Left ventricle myocardium inferior (tissue), 1 donor: ENCODE data around the gene YPEL1. TPM values are rescaled to one million over a fixed set of nuclear protein-coding genes. Genes with fewer than 3 reads are reported as not detected.

Experiments
- DNase-seq: peaks from one replicate; pipeline ENCODE4 v3.0.0-alpha.2; 2020
- H3K27ac ChIP-seq: fragments of 200-600 bp; replicated peaks from 2 replicates; pipeline ENCODE4 v1.8.0; 2021
- H3K27me3 ChIP-seq: fragments of 200-600 bp; 2 replicates; pipeline ENCODE4 v1.8.0; 2021; ENCODE audit warnings: low read depth
- H3K36me3 ChIP-seq: fragments of 200-600 bp; 2 replicates; pipeline ENCODE4 v1.8.0; 2021
- H3K4me1 ChIP-seq: fragments of 200-600 bp; 2 replicates; pipeline ENCODE4 v1.8.0; 2021
- H3K4me3 ChIP-seq: fragments of 200-600 bp; 2 replicates; pipeline ENCODE4 v1.8.0; 2021; ENCODE audit warnings: mild to moderate bottlenecking, moderate library complexity
- H3K9me3 ChIP-seq: fragments of 200-600 bp; replicated peaks from 2 replicates; pipeline ENCODE4 v1.8.0; 2021
- intact Hi-C: fragments of 100-400 bp; cut with micrococcal nuclease; formaldehyde crosslinking; loops from one replicate; pipeline ENCODE4 v1.11.0; 2022
- total RNA-seq: library from RNA; stranded (reverse); fragmentation: NEBNext Ultra II Directional; extraction: Animal tissue kit (Norgen Biotek cat#: 25700); gene quantifications from one replicate; pipeline ENCODE4 v1.2.1, GENCODE V29; 2021
- TF ChIP-seq, protein P1 (sequence below): fragments of 200-600 bp; IDR thresholded peaks from 2 replicates; pipeline ENCODE4 v1.8.0; 2021; ENCODE audit warnings: antibody characterized with exemption, mild to moderate bottlenecking, borderline replicate concordance
- donor health status: DM: no; HTN: yes; CAD: no; lungs with severe emphysema.

Gene YPEL1
- total RNA-seq, 1 donor from 2014 or later = 8.3 TPM

DNA sequence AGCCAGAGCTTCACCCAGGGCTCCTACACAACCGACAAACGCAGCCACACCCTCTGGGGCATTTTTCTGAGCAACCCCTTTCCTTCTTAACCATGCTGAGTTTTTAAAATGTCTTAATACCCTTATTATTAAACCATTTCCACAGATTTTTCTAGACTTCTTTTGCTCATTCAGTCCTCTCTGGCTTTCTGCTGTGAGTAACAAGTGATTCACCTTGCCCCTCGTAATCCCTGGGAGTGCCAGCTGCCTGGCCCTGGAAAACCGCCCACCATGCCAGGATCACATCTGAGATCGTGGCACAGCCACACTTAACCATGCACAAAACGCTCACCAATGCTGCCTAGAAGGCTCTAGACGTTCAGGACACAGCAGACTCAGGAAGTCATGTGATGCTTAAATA, 25.4 kb downstream of the YPEL1 start:
- no peak overlapping the region for H3K4me3 ChIP-seq
- intact Hi-C loops = loop anchor here (5.0 kb wide), 1 partner anchor 227 kb away; no protein-coding TSS in a partner anchor
- H3K9me3 ChIP-seq = no peaks in the 10 kb centered on the region
- DNase-seq = no peak
- H3K36me3 ChIP-seq = peaks cover 3% of the 10 kb centered on the region
- TF ChIP-seq, protein P1, sequence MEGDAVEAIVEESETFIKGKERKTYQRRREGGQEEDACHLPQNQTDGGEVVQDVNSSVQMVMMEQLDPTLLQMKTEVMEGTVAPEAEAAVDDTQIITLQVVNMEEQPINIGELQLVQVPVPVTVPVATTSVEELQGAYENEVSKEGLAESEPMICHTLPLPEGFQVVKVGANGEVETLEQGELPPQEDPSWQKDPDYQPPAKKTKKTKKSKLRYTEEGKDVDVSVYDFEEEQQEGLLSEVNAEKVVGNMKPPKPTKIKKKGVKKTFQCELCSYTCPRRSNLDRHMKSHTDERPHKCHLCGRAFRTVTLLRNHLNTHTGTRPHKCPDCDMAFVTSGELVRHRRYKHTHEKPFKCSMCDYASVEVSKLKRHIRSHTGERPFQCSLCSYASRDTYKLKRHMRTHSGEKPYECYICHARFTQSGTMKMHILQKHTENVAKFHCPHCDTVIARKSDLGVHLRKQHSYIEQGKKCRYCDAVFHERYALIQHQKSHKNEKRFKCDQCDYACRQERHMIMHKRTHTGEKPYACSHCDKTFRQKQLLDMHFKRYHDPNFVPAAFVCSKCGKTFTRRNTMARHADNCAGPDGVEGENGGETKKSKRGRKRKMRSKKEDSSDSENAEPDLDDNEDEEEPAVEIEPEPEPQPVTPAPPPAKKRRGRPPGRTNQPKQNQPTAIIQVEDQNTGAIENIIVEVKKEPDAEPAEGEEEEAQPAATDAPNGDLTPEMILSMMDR = no peak
- H3K4me1 ChIP-seq = peaks cover 30% of the 10 kb centered on the region
- no peaks in the 10 kb centered on the region for H3K27me3 ChIP-seq
- no peak overlapping the region for H3K27ac ChIP-seq

DNA sequence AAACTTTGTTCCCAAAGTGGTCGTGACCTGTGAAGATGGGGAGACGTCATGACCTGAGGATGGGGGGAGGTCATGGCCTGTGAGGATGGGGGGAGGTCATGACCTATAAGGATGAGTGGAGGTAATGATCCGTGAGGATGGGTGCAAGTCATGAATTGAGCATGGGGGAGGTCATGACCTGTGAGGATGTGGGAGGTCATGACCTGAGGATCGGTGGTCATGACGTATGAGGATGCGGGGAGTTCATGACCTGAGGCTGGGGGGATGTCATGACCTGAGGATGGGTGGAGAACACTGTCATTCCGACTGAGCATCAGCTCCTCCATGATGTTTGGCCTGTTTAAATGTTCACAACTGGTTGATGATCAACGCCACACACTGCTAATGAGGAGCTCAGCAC, 25.9 kb downstream of the YPEL1 start:
- intact Hi-C loops = loop anchor here (5.0 kb wide), 1 partner anchor 228 kb away; no protein-coding TSS in a partner anchor
- H3K27ac ChIP-seq = no peak overlapping the region
- peaks cover 3% of the 10 kb centered on the region for H3K36me3 ChIP-seq
- no peak overlapping the region for H3K4me3 ChIP-seq
- H3K27me3 ChIP-seq = no peaks in the 10 kb centered on the region
- TF ChIP-seq, protein P1 = no peak
- no peak for DNase-seq
- H3K4me1 ChIP-seq = peaks cover 30% of the 10 kb centered on the region
- H3K9me3 ChIP-seq = no peaks in the 10 kb centered on the region

GRCh38 chr22:21708960-21709359, 26.6 kb downstream of the YPEL1 start:
- Histone ChIP-seq H3K9me3 (no peaks in the 10 kb centered on the region), H3K4me3 (no peak overlapping the region), H3K27me3 (no peaks in the 10 kb centered on the region), H3K4me1 (peaks cover 26% of the 10 kb centered on the region), H3K36me3 (peaks cover 3% of the 10 kb centered on the region), H3K27ac (no peak overlapping the region)
- no peak for DNase-seq
- TF ChIP-seq, protein P1 = no peak
- intact Hi-C loops = no loop called here

GRCh38 chr22:21707677-21708076, 27.9 kb downstream of the YPEL1 start:
- Histone ChIP-seq H3K36me3 (peaks cover 8% of the 10 kb centered on the region), H3K27ac (no peak overlapping the region), H3K4me1 (peaks cover 13% of the 10 kb centered on the region), H3K4me3 (no peak overlapping the region), H3K9me3 (no peaks in the 10 kb centered on the region), H3K27me3 (no peaks in the 10 kb centered on the region)
- TF ChIP-seq, protein P1 = no peak
- intact Hi-C loops = no loop called here
- no peak for DNase-seq

GRCh38 chr22:21703684-21704316, 31.8 kb downstream of the YPEL1 start:
- Histone ChIP-seq H3K4me1 (peaks cover 26% of the 10 kb centered on the region), H3K4me3 (no peak overlapping the region), H3K36me3 (peaks cover 21% of the 10 kb centered on the region), H3K27me3 (no peaks in the 10 kb centered on the region), H3K9me3 (no peaks in the 10 kb centered on the region), H3K27ac (no peak overlapping the region)
- TF ChIP-seq, protein P1 = no peak
- intact Hi-C loops = no loop called here
- DNase-seq = no peak
